SW480 (cell line): ENCODE data around the gene GGA1.

ENCODE experiments used
- DNase-seq: peaks from one replicate; pipeline ENCODE4 v3.0.0-alpha.2; 2016; ENCODE audit warnings: low spot score

The GGA1 gene

DNA sequence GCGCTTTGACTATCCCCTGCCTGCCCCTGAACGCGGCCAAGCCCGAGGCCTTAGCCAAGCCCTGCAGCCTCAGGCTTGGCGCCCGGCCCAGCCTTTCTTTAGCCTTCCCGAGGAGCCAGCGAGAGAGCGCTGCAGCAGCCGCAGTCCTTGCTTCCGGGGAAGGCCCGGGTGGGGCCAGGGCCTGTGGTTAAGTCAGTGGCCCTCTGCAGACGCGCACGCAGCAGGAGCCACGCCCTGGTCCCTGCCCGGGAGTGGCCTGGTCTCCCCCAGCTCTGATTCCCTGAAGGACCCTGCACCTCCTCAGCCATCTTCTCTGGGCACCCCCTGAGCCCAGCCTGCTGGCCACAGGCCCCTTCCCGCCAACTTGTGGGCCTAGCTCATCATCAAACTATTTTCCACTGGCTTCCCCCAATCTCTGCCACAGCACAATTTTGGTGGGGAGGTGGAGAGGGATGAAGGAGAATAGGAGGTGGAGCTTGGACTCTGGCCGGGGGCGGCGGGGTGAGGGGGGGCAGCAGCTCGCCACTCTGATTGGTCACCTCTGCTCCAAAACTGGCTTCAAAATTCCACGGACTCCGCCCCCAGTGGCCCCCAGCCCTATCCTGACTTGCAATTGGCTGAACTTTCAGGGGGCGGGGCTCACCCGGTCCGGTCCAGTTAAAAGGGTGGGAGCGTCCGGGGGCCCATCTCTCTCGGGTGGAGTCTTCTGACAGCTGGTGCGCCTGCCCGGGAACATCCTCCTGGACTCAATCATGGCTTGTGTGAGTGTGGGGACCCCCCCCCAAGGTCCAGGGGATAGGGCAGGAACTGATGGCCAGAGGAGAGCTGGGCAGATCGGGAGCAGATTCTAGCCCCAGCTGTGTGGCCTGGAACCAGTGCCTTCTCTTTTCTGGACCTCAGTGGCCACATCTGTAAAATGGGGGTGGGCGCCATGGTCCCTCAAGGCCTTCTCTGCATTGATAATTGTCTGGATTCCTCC lies 66.6 kb downstream of the GGA1 start, which contains the start of gene LGALS1:
TSS of gene LGALS1 (plus strand) at position 686 of the 979 bp plus-strand sequence. CDS start at position 753, 67 bp downstream.
- peak; percentile 89 for DNase-seq

DNA sequence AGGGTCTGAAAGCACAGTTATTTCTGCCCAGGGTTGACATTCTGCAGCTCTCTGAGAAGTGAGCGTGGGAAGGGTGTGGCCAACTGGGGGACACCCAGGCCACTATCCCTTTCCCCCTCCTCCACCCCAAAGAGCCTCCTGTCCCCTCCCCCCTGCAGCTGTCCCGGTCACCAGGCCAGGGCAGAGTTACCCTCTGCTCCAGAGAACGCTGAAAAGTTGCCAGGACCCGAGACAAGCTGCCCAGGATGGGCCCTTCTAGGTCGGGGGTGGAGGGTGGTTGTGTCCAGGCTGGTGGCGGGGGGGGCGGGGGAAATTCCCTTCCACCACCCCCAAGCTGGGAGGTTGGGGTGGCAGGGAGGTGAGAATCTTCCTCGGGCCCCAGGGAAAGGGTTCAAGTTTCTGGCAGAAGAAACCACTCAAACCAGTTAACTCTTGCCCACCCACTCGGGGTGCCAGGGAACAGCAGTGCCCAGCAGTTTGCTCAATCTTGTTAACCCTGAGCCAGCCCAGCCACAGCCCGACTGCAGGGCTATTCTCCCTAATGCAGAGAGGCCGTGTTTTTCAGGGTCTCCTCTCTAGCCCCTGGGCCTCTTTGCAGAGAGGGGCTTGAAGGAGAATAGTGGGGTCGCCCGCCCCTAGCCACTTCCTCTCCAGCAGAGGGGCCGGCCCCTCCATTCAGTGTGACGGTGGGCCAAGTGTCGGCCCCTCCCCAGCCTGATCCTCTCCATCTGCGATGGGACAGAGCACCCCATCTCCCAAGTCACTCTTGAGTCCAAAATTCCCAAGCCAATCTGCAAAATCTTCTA lies 67.5 kb downstream of the GGA1 start:
- no peak for DNase-seq

DNA sequence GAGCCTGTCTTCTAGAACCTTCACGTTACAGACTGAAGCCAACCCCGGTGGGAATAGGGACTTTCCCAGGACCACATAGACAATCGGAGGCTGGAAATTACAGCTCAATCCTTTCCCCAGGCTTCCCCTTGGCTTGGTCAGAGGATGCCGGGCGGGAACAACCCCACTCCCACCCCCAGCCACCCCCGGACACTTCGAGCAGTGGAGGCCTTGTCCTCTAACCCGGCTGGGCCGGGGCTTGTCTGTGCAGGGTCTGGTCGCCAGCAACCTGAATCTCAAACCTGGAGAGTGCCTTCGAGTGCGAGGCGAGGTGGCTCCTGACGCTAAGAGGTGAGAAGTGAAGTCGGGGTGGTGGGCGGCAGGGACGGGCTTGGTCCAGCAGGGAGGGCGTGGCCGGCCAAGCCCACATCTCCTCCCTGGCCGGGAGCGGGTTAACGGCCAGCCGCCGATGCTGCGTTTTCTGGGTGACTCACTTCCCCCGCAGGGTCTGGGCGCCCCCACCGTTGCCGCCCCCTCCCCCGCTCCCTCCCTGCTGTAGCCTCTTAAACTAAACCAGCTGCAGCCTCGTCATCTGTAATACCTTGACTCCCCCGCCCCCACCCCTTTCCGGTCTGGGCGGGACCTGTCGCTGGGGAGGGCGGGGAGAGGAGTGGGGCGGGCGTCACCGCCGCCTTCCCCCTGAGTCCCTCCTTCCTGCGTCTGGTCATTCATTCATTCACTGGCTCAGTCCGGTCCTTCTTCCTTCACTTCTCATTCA lies 68.3 kb downstream of the GGA1 start:
- peak; percentile 90 for DNase-seq

DNA sequence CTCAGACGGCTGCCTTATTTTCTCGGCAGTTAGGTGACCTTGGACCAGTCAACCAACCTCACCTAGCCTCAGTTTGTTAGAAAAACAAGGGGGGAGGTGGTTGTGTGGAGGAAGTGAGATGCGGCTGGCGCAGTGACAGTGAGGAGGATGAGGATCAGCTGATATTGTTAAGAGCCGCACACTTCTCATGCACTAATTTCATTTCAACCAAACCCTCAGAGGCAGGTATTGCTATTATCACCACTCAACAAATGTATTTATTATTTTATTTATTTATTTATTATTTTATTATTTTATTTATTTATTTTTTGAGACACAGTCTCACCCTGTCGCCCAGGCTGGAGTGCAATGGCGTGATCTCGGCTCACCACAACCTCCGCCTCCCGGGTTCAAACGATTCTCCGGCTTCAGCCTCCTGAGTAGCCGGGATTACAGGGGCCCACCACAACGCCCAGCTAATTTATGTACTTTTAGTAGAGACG lies 68.9 kb downstream of the GGA1 start:
- DNase-seq, result no peak

DNA sequence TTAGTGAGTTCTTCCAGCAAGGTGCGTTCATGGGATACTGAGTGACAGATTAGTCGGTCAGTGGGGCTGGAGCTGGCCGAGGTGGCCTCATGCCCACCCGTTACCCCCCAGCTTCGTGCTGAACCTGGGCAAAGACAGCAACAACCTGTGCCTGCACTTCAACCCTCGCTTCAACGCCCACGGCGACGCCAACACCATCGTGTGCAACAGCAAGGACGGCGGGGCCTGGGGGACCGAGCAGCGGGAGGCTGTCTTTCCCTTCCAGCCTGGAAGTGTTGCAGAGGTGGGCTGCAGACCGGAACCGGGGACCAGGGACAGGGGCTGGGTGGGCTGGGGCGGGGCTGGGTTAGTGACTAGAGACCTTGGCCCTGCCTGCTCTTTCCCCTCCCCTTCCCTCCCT lies 69.7 kb downstream of the GGA1 start:
- DNase-seq, result no peak

DNA sequence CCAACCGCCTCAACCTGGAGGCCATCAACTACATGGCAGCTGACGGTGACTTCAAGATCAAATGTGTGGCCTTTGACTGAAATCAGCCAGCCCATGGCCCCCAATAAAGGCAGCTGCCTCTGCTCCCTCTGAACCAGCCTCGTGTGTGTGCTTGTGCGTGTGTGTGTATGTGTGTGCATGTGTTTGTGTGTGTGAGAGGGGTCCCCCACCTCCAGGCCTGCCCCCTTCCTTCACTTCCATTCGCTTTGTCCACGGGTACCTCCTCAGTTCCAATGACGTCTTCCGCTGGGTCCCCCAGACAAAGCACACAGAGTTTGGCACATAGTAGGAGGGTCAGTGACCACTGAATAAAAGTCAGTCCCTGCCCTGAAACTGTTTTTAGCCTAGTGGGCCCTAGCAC lies 71.0 kb downstream of the GGA1 start:
- no peak for DNase-seq

DNA sequence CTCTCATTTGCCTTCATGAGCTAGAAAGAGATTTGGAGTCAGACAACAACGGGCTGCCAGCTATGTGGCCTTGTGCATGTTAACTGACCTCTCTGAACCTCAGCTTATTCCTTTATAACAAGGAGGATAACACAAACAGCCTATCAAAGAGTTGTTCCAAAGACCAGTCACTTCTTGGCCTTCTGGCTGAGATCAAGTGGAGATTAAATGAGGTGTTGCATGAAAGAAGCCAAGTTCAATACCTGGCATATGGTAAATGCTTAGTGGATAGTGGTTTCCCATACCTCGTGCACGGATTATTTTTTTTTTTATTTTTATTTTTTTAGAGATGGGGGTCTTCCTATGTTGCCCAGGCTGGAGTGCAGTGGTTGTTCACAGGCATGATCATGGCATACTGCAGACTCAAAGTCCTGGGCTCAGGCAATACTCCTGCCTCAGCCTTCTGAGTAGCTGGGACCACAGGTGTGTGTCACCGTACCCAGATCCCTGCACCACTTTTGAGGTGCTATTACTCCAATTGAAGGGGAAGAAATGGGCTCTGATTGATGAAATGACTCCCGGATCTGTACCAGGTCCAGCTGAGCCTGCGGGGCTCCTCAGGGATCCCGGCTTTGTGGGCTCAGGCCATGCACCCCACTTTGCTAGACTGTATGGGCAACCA lies 71.7 kb downstream of the GGA1 start:
- DNase-seq, result no peak

DNA sequence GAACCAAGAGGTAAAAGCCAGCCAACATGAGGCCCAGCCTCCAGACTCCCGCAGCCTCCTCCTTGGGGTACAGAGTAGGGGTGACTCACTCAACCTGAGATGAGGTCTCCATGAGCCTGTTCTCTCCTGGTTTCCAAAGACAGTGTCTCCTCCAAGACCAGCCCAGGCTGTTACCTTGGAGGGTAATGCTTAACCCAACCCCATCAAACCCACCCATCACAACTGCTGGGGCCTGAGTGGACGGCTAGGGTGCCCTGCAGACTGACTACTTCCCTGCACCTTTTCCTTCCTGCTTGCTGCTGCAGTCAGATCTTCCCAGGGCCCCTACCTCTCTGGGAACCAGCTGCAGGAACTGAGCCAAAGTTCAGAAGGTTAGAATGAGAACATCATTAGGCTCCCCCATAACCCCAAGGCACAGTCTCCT lies 72.4 kb downstream of the GGA1 start:
- DNase-seq, result no peak

DNA sequence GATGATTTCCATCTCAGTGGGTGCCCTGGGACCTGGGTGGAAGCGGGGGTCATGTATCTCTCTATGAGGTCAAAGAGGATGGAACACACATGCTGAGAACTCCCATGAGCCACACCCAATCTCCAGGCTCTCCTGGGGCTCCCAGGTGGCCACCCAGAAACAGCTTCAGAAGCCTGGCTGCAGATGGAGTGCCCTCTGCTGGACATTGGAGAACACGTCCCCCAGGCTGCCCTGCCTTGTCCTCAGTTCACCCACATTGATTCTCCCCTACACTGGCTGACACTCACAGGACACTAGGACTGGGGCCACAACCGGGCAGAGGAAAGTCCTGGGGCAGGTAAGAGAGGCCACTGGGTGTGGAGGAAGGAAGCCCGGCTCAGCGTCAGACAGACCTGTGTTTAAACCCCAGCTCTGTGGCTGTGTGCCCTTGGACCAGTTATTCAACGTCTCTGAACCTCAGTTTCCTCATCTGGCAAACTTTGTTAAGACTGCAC lies 73.0 kb downstream of the GGA1 start:
- peak; percentile 76 for DNase-seq
